Gastroesophageal sphincter (tissue), 4 donors: ENCODE data around the gene KCNMA1. TPM values are rescaled to one million over a fixed set of nuclear protein-coding genes. Genes with fewer than 3 reads are reported as not detected.

Source experiments
- ATAC-seq: fragments of 150-250 bp; one replicate; pipeline ENCODE4 v1.9.1; 2016; ENCODE audit warnings: mild to moderate bottlenecking, moderate library complexity
- H3K27ac ChIP-seq, 4 donors: fragments of 200-600 bp; sonication (generic) in 3 of 4; 1 replicate in 3 of 4; 2 replicates in 1 of 4; pipeline ENCODE4 v1.5.1; 2016 to 2019
- H3K27me3 ChIP-seq: fragments of 200-600 bp; sonication (generic); one replicate; pipeline ENCODE4 v1.5.1; 2019
- H3K36me3 ChIP-seq, 2 donors: fragments of 200-600 bp; sonication (generic); one replicate each; pipeline ENCODE4 v1.5.1; 2019; ENCODE audit warnings: control low read depth in 1 of 2
- H3K4me1 ChIP-seq, 3 donors: fragments of 200-600 bp; sonication (generic); 1 replicate in 2 of 3; 2 replicates in 1 of 3; pipeline ENCODE4 v1.5.1; 2016 to 2019; ENCODE audit warnings: control low read depth in 2 of 3
- H3K4me3 ChIP-seq, 2 donors: fragments of 200-600 bp; sonication (generic); one replicate each; pipeline ENCODE4 v1.5.1; 2019; ENCODE audit warnings: mild to moderate bottlenecking in 1 of 2, moderate library complexity in 1 of 2
- H3K9me3 ChIP-seq, 3 donors: fragments of 200-600 bp; sonication (generic); one replicate each; pipeline ENCODE4 v1.5.1; 2017 to 2019; ENCODE audit warnings: control low read depth in 2 of 3
- CTCF ChIP-seq, 4 experiments: fragments of 200-600 bp in 2 of 4; fragments of 450-650 bp in 2 of 4; sonication (generic) in 1 of 4; IDR thresholded peaks; one replicate each; pipeline ENCODE4 v1.5.1; 2017 to 2019; ENCODE audit warnings: antibody characterized with exemption in 4 of 4, mild to moderate bottlenecking in 2 of 4, moderate library complexity in 2 of 4
- EP300 ChIP-seq: sonication (generic); formaldehyde crosslinking; IDR thresholded peaks from one replicate; pipeline ENCODE4 v1.6.1; 2017; ENCODE audit warnings: antibody characterized with exemption, mild to moderate bottlenecking
- POLR2A ChIP-seq, 2 donors: fragments of 450-650 bp; IDR thresholded peaks; one replicate each; pipeline ENCODE4 v1.6.1; 2017; ENCODE audit warnings: antibody characterized with exemption in 2 of 2, mild to moderate bottlenecking in 2 of 2, moderate library complexity in 1 of 2
- POLR2AphosphoS5 ChIP-seq: sonication (generic); formaldehyde crosslinking; IDR thresholded peaks from one replicate; pipeline ENCODE4 v1.6.1; 2017; ENCODE audit warnings: antibody characterized with exemption
- WGBS, 2 donors: methylation state at CpG; one replicate each; pipeline ENCODE4 v1.1.5; 2018; ENCODE audit warnings: low coverage in 1 of 2; 5-methylcytosine and 5-hydroxymethylcytosine counted together
- total RNA-seq, 4 donors: library from RNA; depleted of rRNA; stranded (reverse); fragments of >200 nt; gene quantifications; one replicate each; pipeline ENCODE4 v1.1.0, GENCODE V29; 2016

The KCNMA1 gene
- total RNA-seq, 4 donors from 2014 or later: 168 to 389 (median 323) TPM

GRCh38 chr10:76995023-76995422 lies 642.6 kb downstream of the KCNMA1 start:
- no peak for TF ChIP-seq CTCF (IDR thresholded peaks at IDR 0.05)
- no peak for TF ChIP-seq POLR2A (IDR thresholded peaks at IDR 0.05)
- no peak for TF ChIP-seq POLR2AphosphoS5
- TF ChIP-seq EP300: no peak
- no peak for ATAC-seq
- Histone ChIP-seq H3K36me3 (no peaks in the 10 kb centered on the region), H3K27me3 (no peaks in the 10 kb centered on the region), H3K4me1 (peaks cover 0 to 32% (median 11%) of the 10 kb centered on the region in 3 donors), H3K4me3 (no peak overlapping the region), H3K9me3 (no peaks in the 10 kb centered on the region), H3K27ac (no peak overlapping the region)
- 90 to 99% methylated on average over 11 of the region's 11 CpGs for WGBS, 2 donors

- H3K4me1 ChIP-seq: peaks cover 0 to 32% (median 11%) of the 10 kb centered on the region in 3 donors
These were observed 644.4 kb downstream of the KCNMA1 start for GRCh38 chr10:76993213-76993612.

GRCh38 chr10:76992467-76992866 lies 645.1 kb downstream of the KCNMA1 start:
- Histone ChIP-seq H3K4me1 (peaks cover 0 to 32% (median 11%) of the 10 kb centered on the region in 3 donors), H3K9me3 (no peaks in the 10 kb centered on the region), H3K36me3 (no peaks in the 10 kb centered on the region), H3K27ac (no peak overlapping the region), H3K27me3 (no peaks in the 10 kb centered on the region), H3K4me3 (no peak overlapping the region)
- TF ChIP-seq POLR2A (IDR thresholded peaks at IDR 0.05): no peak
- no peak for TF ChIP-seq POLR2AphosphoS5
- no peak for TF ChIP-seq CTCF (IDR thresholded peaks at IDR 0.05)
- TF ChIP-seq EP300: no peak
- ATAC-seq: no peak
- 78 to 83% methylated on average over 2 to 3 of the region's 3 CpGs for WGBS, 2 donors

More at GRCh38 chr10:76993213-76993612, 644.4 kb downstream of the KCNMA1 start:
- no peaks in the 10 kb centered on the region for H3K27me3 ChIP-seq
- H3K4me3 ChIP-seq: no peak overlapping the region
- no peak overlapping the region for H3K27ac ChIP-seq
- no peak for ATAC-seq
- WGBS, 2 donors: 83 to 94% methylated on average over 1 to 2 of the region's 2 CpGs
- no peaks in the 10 kb centered on the region for H3K36me3 ChIP-seq
- H3K9me3 ChIP-seq: no peaks in the 10 kb centered on the region
- TF ChIP-seq CTCF (IDR thresholded peaks at IDR 0.05): no peak
- TF ChIP-seq EP300: no peak
- no peak for TF ChIP-seq POLR2A (IDR thresholded peaks at IDR 0.05)
- TF ChIP-seq POLR2AphosphoS5: no peak

- Histone ChIP-seq H3K36me3 (no peaks in the 10 kb centered on the region), H3K27me3 (no peaks in the 10 kb centered on the region), H3K4me3 (no peak overlapping the region), H3K4me1 (peaks cover 0 to 32% (median 11%) of the 10 kb centered on the region in 3 donors), H3K9me3 (no peaks in the 10 kb centered on the region), H3K27ac (no peak overlapping the region)
- no peak for TF ChIP-seq POLR2A (IDR thresholded peaks at IDR 0.05)
- TF ChIP-seq POLR2AphosphoS5: no peak
- 6 to 14% methylated on average over 2 of the region's 2 CpGs for WGBS, 2 donors
- no peak for ATAC-seq
These were observed 646.0 kb downstream of the KCNMA1 start for GRCh38 chr10:76991621-76992020.

- Histone ChIP-seq H3K27me3 (no peaks in the 10 kb centered on the region), H3K4me3 (no peak overlapping the region), H3K36me3 (no peaks in the 10 kb centered on the region), H3K9me3 (no peaks in the 10 kb centered on the region), H3K27ac (no peak overlapping the region), H3K4me1 (peaks cover 0 to 32% (median 11%) of the 10 kb centered on the region in 3 donors)
- TF ChIP-seq CTCF (IDR thresholded peaks at IDR 0.05): no peak
- no peak for TF ChIP-seq POLR2A (IDR thresholded peaks at IDR 0.05)
- no peak for TF ChIP-seq POLR2AphosphoS5
- TF ChIP-seq EP300: no peak
- ATAC-seq: no peak
- 80% methylated on average over 1 of the region's 1 CpG; no CpG with 5 or more reads in 1 of the 2 donors for WGBS, 2 donors
These were observed 647.0 kb downstream of the KCNMA1 start for GRCh38 chr10:76990561-76990960.
